ENCODE results near the gene LRRD1. TPM values are rescaled to one million over a fixed set of nuclear protein-coding genes. Genes with fewer than 3 reads are reported as not detected.
"Not testable (repeated sequence)": the region's sequence is repeated elsewhere in the genome, so short reads cannot be mapped to it uniquely, and the experiment has no call there.

LRRD1 gene
- not detected for polyA plus RNA-seq (2013, experiment 1 of 4)
- 0.09 TPM for polyA plus RNA-seq (2013, experiment 2 of 4)
- not detected for polyA plus RNA-seq (2013, experiment 3 of 4)
- polyA plus RNA-seq (2013, experiment 4 of 4): not detected

DNA sequence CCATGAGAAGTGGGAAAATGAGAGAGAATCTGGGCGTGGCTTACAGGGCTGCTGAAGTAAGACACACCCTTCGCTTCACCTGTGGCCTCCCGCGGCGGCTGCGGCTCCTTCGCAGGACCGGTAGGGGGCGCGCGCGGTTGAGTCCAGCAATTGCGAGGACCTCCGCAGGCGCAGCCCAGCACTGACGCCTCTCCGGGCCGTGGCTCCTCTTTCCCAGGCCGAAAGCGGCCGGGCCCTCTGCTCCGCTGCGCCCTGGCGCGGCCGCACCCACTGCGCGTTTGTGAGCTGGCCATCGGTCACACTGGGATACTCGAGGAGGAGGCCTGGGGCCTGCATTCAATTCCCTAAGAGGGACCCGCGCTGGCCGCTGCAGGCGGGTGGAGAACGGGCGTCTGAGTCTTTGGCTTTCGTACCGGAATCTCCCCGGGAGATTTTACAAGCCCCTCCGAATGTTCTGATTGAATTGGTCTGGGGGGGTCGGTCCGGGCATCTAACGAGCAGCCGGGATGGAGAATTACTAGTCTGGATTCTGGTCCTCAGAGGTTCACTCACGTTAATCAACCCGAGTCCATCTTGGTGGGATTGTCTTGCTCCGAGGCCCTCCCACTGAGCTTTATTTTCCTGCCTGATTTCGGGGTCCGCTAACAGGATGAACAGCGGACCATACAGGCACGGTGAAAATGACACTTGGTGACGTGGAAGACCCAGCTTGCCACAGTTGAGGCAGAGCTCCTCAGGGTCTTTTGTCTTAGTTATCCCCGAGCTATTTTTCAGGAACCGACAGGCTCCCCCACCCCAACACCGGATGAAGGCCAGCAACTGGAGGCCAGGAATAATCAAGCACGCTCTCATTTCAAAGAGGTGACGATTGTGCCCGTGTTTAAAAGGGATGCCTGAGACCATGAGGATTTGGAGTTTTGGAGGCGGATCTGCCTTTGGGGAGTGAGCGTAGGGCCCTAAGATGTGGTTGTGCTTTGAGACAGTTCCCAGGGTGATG, at the start of gene LRRD1:
TSS of gene LRRD1 (minus strand) at position 215 of the 997 bp plus-strand sequence. CDS start 13,940 bp downstream, outside the sequence.
- Histone ChIP-seq H3K9me3 (ENCODE audit: control insufficient read depth, low read length) (no peaks in the 10 kb centered on the region), H3K27ac (ENCODE audit: insufficient read depth, low read depth, low read length, poor library complexity, severe bottlenecking) (no peak within 1 kb of the TSS), H3K4me1 (ENCODE audit: control insufficient read depth, insufficient read depth, low read length) (no peaks in the 10 kb centered on the region), H3K36me3 (ENCODE audit: control insufficient read depth, insufficient read depth, low read length) (no peaks in the 10 kb centered on the region), H3K27me3 (ENCODE audit: control insufficient read depth, insufficient read depth, low read length, poor library complexity, severe bottlenecking) (no peaks in the 10 kb centered on the region), H3K4me3 (ENCODE audit: insufficient read depth, low read depth, low read length) (peak within 1 kb of the TSS; percentile 33)
- WGBS, 2 experiments: 37 to 38% methylated on average over 60 of the region's 60 CpGs

DNA sequence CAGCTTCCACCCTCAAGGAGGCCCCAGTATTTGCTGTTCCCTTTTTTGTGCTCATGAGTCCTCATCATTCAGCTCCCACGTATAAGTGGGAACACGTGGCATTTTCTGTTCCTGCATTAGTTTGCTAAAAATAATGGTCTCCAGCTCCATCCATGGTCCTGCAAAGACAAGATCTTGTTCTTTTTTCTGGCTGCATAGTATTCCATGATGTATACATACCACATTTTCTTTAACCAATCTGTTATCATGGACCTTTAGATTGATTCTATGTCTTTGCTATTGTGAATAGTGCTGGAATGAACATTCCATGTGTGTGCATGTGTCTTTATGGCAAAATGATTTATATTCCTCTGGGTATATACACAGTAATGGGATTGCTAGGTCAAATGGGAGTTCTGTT, 49.8 kb upstream of the LRRD1 start:
- Histone ChIP-seq H3K4me3 (ENCODE audit: insufficient read depth, low read depth, low read length) (no peak overlapping the region), H3K27ac (ENCODE audit: insufficient read depth, low read depth, low read length, poor library complexity, severe bottlenecking) (no peak overlapping the region), H3K4me1 (ENCODE audit: control insufficient read depth, insufficient read depth, low read length) (no peaks in the 10 kb centered on the region), H3K27me3 (ENCODE audit: control insufficient read depth, insufficient read depth, low read length, poor library complexity, severe bottlenecking) (no peaks in the 10 kb centered on the region), H3K36me3 (ENCODE audit: control insufficient read depth, insufficient read depth, low read length) (peaks cover 21% of the 10 kb centered on the region), H3K9me3 (ENCODE audit: control insufficient read depth, low read length) (no peaks in the 10 kb centered on the region)
- WGBS, 2 experiments: 94 to 97% methylated on average over 2 of the region's 2 CpGs

DNA sequence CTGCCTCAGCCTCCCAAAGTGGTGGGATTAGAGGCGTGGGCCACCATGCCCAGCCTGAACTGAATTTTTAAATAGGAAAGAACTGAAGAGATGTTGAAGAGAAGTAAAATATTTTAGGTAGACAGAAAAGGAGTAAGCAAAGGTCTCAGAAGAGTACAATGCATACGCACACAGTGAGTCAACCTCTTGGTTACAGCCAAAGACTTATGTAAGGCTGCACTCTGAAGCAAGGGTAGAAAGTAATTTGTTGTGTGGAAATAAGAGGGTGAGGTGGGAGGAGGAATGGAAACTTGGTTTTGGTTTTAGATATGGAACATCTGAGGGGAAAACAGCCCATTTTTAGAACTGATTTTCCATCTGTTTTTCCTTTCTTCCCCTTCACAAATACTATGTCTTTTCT, 49.2 kb upstream of the LRRD1 start:
- Histone ChIP-seq H3K9me3 (ENCODE audit: control insufficient read depth, low read length) (no peaks in the 10 kb centered on the region), H3K4me1 (ENCODE audit: control insufficient read depth, insufficient read depth, low read length) (no peaks in the 10 kb centered on the region), H3K36me3 (ENCODE audit: control insufficient read depth, insufficient read depth, low read length) (peaks cover 15% of the 10 kb centered on the region), H3K27ac (ENCODE audit: insufficient read depth, low read depth, low read length, poor library complexity, severe bottlenecking) (no peak overlapping the region), H3K27me3 (ENCODE audit: control insufficient read depth, insufficient read depth, low read length, poor library complexity, severe bottlenecking) (no peaks in the 10 kb centered on the region), H3K4me3 (ENCODE audit: insufficient read depth, low read depth, low read length) (no peak overlapping the region)
- 92 to 97% methylated on average over 2 of the region's 2 CpGs for WGBS, 2 experiments

DNA sequence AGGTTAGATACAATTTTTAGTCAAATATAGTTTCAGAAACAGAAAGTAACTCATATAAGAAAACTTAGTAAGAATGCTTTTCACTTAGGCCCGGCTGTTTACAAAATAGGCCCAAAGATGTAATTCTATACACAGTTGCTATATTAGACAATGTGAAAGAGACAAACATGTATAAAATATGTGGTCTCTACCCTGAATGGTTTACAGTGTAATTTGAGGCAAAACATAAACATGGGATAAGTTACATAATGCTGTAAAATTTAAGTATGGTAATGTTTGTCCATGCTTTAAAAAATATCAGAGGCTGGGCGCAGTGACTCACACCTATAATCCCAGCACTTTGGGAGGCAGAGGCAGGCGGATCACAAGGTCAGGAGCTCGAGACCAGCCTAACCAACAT, 48.0 kb upstream of the LRRD1 start:
- H3K4me1 ChIP-seq (ENCODE audit: control insufficient read depth, insufficient read depth, low read length): no peaks in the 10 kb centered on the region
- WGBS, 2 experiments: 84 to 92% methylated on average over 3 to 4 of the region's 4 CpGs
- H3K27ac ChIP-seq (ENCODE audit: insufficient read depth, low read depth, low read length, poor library complexity, severe bottlenecking): no peak overlapping the region
- H3K4me3 ChIP-seq (ENCODE audit: insufficient read depth, low read depth, low read length): no peak overlapping the region
- H3K36me3 ChIP-seq (ENCODE audit: control insufficient read depth, insufficient read depth, low read length): peaks cover 14% of the 10 kb centered on the region
- no peaks in the 10 kb centered on the region for H3K27me3 ChIP-seq (ENCODE audit: control insufficient read depth, insufficient read depth, low read length, poor library complexity, severe bottlenecking)
- no peaks in the 10 kb centered on the region for H3K9me3 ChIP-seq (ENCODE audit: control insufficient read depth, low read length)

DNA sequence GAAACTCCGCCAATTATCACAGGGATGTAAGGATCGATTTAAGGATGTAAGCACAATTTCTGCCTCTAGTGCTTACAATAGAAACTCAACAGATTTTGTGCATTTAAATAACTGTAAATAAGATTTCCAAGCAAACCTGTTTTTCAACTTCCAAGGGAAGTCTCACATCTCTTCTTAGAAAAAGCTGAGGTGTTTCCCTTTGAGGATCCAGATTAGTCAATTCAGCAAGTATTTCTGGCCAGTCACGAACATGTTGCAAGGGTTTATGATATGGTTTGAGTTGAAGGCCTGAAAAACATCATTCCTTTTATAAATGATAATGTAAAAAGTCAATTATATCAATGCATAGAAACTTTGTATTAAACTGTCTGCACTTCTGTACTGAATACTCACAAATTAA, 42.8 kb upstream of the LRRD1 start:
- no peak overlapping the region for H3K4me3 ChIP-seq (ENCODE audit: insufficient read depth, low read depth, low read length)
- H3K4me1 ChIP-seq (ENCODE audit: control insufficient read depth, insufficient read depth, low read length): no peaks in the 10 kb centered on the region
- H3K9me3 ChIP-seq (ENCODE audit: control insufficient read depth, low read length): no peaks in the 10 kb centered on the region
- no peak overlapping the region for H3K27ac ChIP-seq (ENCODE audit: insufficient read depth, low read depth, low read length, poor library complexity, severe bottlenecking)
- WGBS, 2 experiments: 94 to 100% methylated on average over 3 of the region's 3 CpGs
- no peaks in the 10 kb centered on the region for H3K27me3 ChIP-seq (ENCODE audit: control insufficient read depth, insufficient read depth, low read length, poor library complexity, severe bottlenecking)
- peaks cover 17% of the 10 kb centered on the region for H3K36me3 ChIP-seq (ENCODE audit: control insufficient read depth, insufficient read depth, low read length)

DNA sequence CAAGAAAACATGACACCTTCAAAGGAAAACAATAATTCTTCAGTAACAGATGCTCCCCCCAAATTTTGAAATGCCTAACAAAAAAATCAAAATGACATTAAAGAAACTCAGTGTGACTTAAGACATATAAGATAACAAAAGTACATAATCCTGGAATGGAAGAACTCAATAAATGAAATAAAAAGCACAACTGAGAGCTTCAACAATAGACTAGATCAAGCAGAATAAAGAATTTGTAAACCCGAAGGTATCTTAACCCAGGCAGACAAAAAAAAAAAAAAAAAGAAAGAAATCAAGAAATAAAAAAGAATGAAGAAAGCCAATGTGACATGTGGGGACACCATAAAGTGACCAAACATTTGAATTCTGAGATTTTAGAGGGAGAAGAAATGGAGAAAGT, 27.7 kb upstream of the LRRD1 start:
- Histone ChIP-seq H3K9me3 (ENCODE audit: control insufficient read depth, low read length) (no peaks in the 10 kb centered on the region), H3K36me3 (ENCODE audit: control insufficient read depth, insufficient read depth, low read length) (peaks cover 20% of the 10 kb centered on the region), H3K4me3 (ENCODE audit: insufficient read depth, low read depth, low read length) (no peak overlapping the region), H3K27ac (ENCODE audit: insufficient read depth, low read depth, low read length, poor library complexity, severe bottlenecking) (no peak overlapping the region), H3K4me1 (ENCODE audit: control insufficient read depth, insufficient read depth, low read length) (no peaks in the 10 kb centered on the region), H3K27me3 (ENCODE audit: control insufficient read depth, insufficient read depth, low read length, poor library complexity, severe bottlenecking) (no peaks in the 10 kb centered on the region)
- 90% methylated on average over 1 of the region's 1 CpG; no CpG with 5 or more reads in 1 of the 2 experiments for WGBS, 2 experiments

- Histone ChIP-seq H3K4me3 (ENCODE audit: insufficient read depth, low read depth, low read length) (no peak overlapping the region), H3K9me3 (ENCODE audit: control insufficient read depth, low read length) (no peaks in the 10 kb centered on the region), H3K4me1 (ENCODE audit: control insufficient read depth, insufficient read depth, low read length) (no peaks in the 10 kb centered on the region), H3K36me3 (ENCODE audit: control insufficient read depth, insufficient read depth, low read length) (peaks cover 16% of the 10 kb centered on the region), H3K27ac (ENCODE audit: insufficient read depth, low read depth, low read length, poor library complexity, severe bottlenecking) (no peak overlapping the region), H3K27me3 (ENCODE audit: control insufficient read depth, insufficient read depth, low read length, poor library complexity, severe bottlenecking) (no peaks in the 10 kb centered on the region)
- WGBS, 2 experiments: 90 to 91% methylated on average over 3 of the region's 3 CpGs
Observed at GRCh38 chr7:92205987-92206386, 27.0 kb upstream of the LRRD1 start.

DNA sequence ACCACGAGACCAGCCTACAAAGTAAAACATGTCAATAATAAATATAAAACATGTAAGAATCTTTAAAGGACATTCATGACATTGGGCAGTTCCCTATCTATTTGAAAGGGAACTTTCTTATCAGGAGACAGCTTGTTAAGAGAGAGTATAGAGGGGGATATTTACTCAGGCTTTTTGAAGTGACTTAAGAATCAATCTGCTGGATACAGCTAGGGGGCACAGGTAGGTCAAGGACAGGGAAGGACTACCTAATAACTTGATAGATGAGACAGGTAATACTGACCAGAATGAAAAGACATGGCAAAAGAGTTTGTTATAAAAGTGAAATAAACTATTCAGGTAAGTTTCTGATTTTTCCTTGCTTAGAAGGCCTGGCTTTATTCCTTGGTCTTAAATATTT, 21.8 kb upstream of the LRRD1 start:
- Histone ChIP-seq H3K27ac (ENCODE audit: insufficient read depth, low read depth, low read length, poor library complexity, severe bottlenecking) (no peak overlapping the region), H3K9me3 (ENCODE audit: control insufficient read depth, low read length) (no peaks in the 10 kb centered on the region), H3K4me3 (ENCODE audit: insufficient read depth, low read depth, low read length) (no peak overlapping the region), H3K4me1 (ENCODE audit: control insufficient read depth, insufficient read depth, low read length) (no peaks in the 10 kb centered on the region), H3K27me3 (ENCODE audit: control insufficient read depth, insufficient read depth, low read length, poor library complexity, severe bottlenecking) (no peaks in the 10 kb centered on the region), H3K36me3 (ENCODE audit: control insufficient read depth, insufficient read depth, low read length) (peaks cover 17% of the 10 kb centered on the region)
- 100% methylated on average over 1 of the region's 1 CpG; no CpG with 5 or more reads in 1 of the 2 experiments for WGBS, 2 experiments

DNA sequence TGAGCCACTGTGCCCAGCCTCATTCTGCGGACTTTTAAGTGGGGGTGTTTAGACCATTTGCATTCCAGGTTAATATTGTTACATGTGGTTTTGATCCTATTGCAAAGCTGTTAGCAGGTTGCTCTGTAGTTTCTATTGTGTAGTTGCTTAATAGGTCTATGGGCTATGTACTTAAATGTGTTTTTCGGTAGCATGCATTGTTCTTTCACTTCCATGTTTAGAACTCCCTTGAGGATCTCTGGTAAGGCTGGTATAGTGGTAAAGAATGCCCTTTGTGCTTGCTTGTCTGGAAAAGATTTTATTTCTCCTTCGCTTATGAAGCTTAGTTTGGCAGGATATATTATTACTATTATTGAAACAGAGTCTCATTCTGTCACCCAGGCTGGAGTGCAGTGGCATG, 13.4 kb upstream of the LRRD1 start:
- Histone ChIP-seq H3K27me3 (ENCODE audit: control insufficient read depth, insufficient read depth, low read length, poor library complexity, severe bottlenecking) (no peaks in the 10 kb centered on the region), H3K4me1 (ENCODE audit: control insufficient read depth, insufficient read depth, low read length) (no peaks in the 10 kb centered on the region), H3K27ac (ENCODE audit: insufficient read depth, low read depth, low read length, poor library complexity, severe bottlenecking) (no peak overlapping the region), H3K4me3 (ENCODE audit: insufficient read depth, low read depth, low read length) (no peak overlapping the region), H3K9me3 (ENCODE audit: control insufficient read depth, low read length) (peaks cover 5% of the 10 kb centered on the region), H3K36me3 (ENCODE audit: control insufficient read depth, insufficient read depth, low read length) (peaks cover 8% of the 10 kb centered on the region)
- 89 to 90% methylated on average over 3 of the region's 3 CpGs for WGBS, 2 experiments

GRCh38 chr7:92189246-92189645, 10.3 kb upstream of the LRRD1 start:
- WGBS, 2 experiments: 92 to 93% methylated on average over 15 of the region's 15 CpGs
- H3K27me3 ChIP-seq (ENCODE audit: control insufficient read depth, insufficient read depth, low read length, poor library complexity, severe bottlenecking); H3K4me3 ChIP-seq (ENCODE audit: insufficient read depth, low read depth, low read length); H3K4me1 ChIP-seq (ENCODE audit: control insufficient read depth, insufficient read depth, low read length); H3K36me3 ChIP-seq (ENCODE audit: control insufficient read depth, insufficient read depth, low read length); H3K27ac ChIP-seq (ENCODE audit: insufficient read depth, low read depth, low read length, poor library complexity, severe bottlenecking); H3K9me3 ChIP-seq (ENCODE audit: control insufficient read depth, low read length): not testable (repeated sequence)
